ENCODE measurements around the gene PRODH2. TPM values are rescaled to one million over a fixed set of nuclear protein-coding genes. Genes with fewer than 3 reads are reported as not detected.

PRODH2 gene
- total RNA-seq, 6 donors from 2014 or later, result not detected

DNA sequence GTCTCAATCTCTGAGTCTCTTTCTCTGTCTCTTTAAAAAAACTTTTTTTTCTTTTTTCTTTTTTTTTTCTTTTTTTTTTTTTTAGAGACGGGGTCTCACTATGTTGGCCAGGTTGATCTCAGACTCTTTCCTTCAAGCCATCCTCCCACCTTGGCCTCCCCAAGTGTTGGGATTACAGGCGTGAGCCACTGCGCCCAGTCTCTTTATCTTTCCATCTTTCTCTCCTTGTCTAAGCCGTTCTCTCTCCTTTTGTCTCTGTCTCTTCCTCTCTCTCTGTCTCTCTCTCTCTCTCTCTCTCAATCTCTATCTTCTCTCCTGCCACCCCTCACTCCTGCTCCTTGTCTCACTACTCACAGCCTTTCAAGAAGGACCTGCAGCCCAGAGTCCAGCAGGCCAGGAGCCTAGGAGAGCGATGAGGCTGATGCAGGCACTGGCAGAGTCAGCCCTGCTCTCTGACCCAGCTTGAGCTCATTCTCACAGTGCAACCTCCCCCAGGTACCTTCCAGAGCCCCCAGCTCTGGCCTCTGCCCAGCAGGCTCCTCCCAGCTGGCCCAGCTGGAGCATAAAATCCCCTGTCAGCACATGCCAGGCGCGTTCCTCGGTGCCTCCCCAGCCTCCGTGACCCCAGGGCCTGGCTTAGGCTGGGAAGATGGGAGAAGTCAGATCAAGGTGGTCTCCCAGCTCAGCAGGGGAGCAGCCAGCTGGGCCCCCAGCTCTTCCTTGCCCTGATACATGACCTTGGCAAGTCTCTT, 39.6 kb upstream of the PRODH2 start, which contains the start of gene NPHS1:
NPHS1 (minus strand) TSS at position 476 of the 752 bp plus-strand sequence. CDS start 667 bp downstream, outside the sequence.
- no peaks in the 10 kb centered on the region for H3K36me3 ChIP-seq
- peaks cover 9 to 15% (median 11%) of the 10 kb centered on the region in 4 donors for H3K4me1 ChIP-seq
- no peak for ATAC-seq (ENCODE audit: low FRiP score in 2 of 2)
- no peak within 1 kb of the TSS for H3K4me3 ChIP-seq
- no peak for TF ChIP-seq POLR2A (IDR thresholded peaks at IDR 0.05)
- TF ChIP-seq POLR2AphosphoS5 (IDR thresholded peaks at IDR 0.05), result no peak
- TF ChIP-seq CTCF (IDR thresholded peaks at IDR 0.05), result no peak
- TF ChIP-seq EP300 (IDR thresholded peaks at IDR 0.05), result no peak
- H3K27me3 ChIP-seq, result peaks cover 0 to 32% (median 13%) of the 10 kb centered on the region in 4 donors
- H3K9me3 ChIP-seq, result no peaks in the 10 kb centered on the region
- H3K27ac ChIP-seq, result no peak within 1 kb of the TSS
- no peak for DNase-seq
- 62 to 63% methylated on average over 9 of the region's 9 CpGs for WGBS, 2 donors

GRCh38 chr19:35851213-35852028, 38.8 kb upstream of the PRODH2 start:
- Histone ChIP-seq H3K36me3 (no peaks in the 10 kb centered on the region), H3K4me3 (no peak overlapping the region), H3K27me3 (peaks cover 0 to 28% (median 9%) of the 10 kb centered on the region in 4 donors), H3K4me1 (peaks cover 2 to 7% (median 6%) of the 10 kb centered on the region in 4 donors), H3K27ac (no peak overlapping the region), H3K9me3 (no peaks in the 10 kb centered on the region)
- ATAC-seq (ENCODE audit: low FRiP score in 2 of 2) (no peak), DNase-seq (no peak)
- TF ChIP-seq POLR2A (IDR thresholded peaks at IDR 0.05), result no peak
- TF ChIP-seq CTCF (IDR thresholded peaks at IDR 0.05), result no peak
- no peak for TF ChIP-seq EP300 (IDR thresholded peaks at IDR 0.05)
- no peak for TF ChIP-seq POLR2AphosphoS5 (IDR thresholded peaks at IDR 0.05)
- 50 to 58% methylated on average over 20 to 29 of the region's 32 CpGs for WGBS, 2 donors

- Histone ChIP-seq H3K36me3 (no peaks in the 10 kb centered on the region), H3K9me3 (no peaks in the 10 kb centered on the region), H3K27ac (no peak overlapping the region), H3K4me3 (no peak overlapping the region), H3K27me3 (peaks cover 0 to 30% (median 10%) of the 10 kb centered on the region in 4 donors), H3K4me1 (peaks cover 11 to 17% (median 13%) of the 10 kb centered on the region in 4 donors)
- DNase-seq (no peak), ATAC-seq (ENCODE audit: low FRiP score in 2 of 2) (no peak)
- TF ChIP-seq POLR2AphosphoS5 (IDR thresholded peaks at IDR 0.05) (no peak), EP300 (IDR thresholded peaks at IDR 0.05) (no peak), CTCF (IDR thresholded peaks at IDR 0.05) (no peak), POLR2A (IDR thresholded peaks at IDR 0.05) (no peak)
- 86% methylated on average over 7 of the region's 18 CpGs; no CpG with 5 or more reads in 1 of the 2 donors for WGBS, 2 donors
Observed at GRCh38 chr19:35848919-35849505, 36.4 kb upstream of the PRODH2 start.

DNA sequence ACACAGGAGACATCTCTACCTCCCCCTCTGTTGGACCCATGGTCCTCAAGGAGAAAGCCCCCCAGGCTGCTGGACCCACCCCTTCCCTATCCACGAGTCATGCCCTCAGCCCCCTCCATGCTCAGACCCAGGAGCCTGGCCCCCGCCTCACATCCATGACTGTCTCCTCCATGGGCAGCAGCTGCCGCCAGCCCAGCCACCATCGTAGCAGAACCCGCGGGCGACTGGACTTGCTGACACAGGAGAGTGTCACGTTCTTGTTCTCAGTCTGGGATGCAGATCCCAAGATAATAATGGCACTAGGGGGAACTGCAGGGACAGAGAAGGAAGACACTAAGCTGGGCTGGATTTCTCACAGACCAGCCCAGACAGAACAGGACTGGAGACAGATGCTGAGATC, 35.8 kb upstream of the PRODH2 start:
- WGBS, 2 donors, result 72 to 73% methylated on average over 4 to 6 of the region's 8 CpGs
- no peak for TF ChIP-seq POLR2AphosphoS5 (IDR thresholded peaks at IDR 0.05)
- TF ChIP-seq EP300 (IDR thresholded peaks at IDR 0.05), result no peak
- no peak for TF ChIP-seq CTCF (IDR thresholded peaks at IDR 0.05)
- no peak for TF ChIP-seq POLR2A (IDR thresholded peaks at IDR 0.05)
- H3K27me3 ChIP-seq, result peaks cover 0 to 33% (median 12%) of the 10 kb centered on the region in 4 donors

More for the DNA sequence above, 35.8 kb upstream of the PRODH2 start:
- Histone ChIP-seq H3K4me1 (peaks cover 11 to 21% (median 14%) of the 10 kb centered on the region in 4 donors), H3K4me3 (no peak overlapping the region), H3K36me3 (no peaks in the 10 kb centered on the region), H3K9me3 (no peaks in the 10 kb centered on the region), H3K27ac (no peak overlapping the region)
- DNase-seq (no peak), ATAC-seq (ENCODE audit: low FRiP score in 2 of 2) (no peak)
